Uterus (tissue), 2 donors: ENCODE results near the gene ZC3H13.

Experiments
- POLR2A ChIP-seq, 2 donors: fragments of 450-650 bp; IDR thresholded peaks; one replicate each; pipeline ENCODE4 v1.6.1; 2016; ENCODE audit warnings: antibody characterized with exemption in 2 of 2, mild to moderate bottlenecking in 1 of 2, moderate library complexity in 1 of 2
- TF ChIP-seq, protein P1 (sequence below), 4 experiments: fragments of 200-600 bp in 2 of 4; fragments of 450-650 bp in 2 of 4; sonication (generic) in 2 of 4; IDR thresholded peaks; one replicate each; pipeline ENCODE4 v1.5.1; 2016 to 2019; ENCODE audit warnings: antibody characterized with exemption in 4 of 4, mild to moderate bottlenecking in 2 of 4, moderate library complexity in 1 of 4

DNA sequence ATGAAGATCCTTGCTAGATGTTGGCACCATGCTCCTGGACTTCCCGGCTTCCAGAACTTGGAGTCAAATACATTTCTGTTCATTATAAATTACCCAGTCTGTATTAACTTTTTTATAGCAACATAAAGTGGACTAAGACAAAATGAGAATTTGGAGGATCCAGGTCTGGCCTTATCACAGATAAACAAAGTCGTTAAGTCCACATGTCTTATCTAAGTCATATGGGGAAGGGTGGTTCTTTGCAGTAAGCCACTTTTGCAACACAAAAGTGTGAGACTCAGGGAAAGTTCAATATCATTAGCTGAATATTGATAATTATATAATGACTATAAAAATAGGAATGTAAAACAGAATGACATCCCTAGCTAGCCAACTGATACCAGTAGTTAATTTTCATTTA, 109.4 kb downstream of the ZC3H13 start:
- TF ChIP-seq, protein P1, sequence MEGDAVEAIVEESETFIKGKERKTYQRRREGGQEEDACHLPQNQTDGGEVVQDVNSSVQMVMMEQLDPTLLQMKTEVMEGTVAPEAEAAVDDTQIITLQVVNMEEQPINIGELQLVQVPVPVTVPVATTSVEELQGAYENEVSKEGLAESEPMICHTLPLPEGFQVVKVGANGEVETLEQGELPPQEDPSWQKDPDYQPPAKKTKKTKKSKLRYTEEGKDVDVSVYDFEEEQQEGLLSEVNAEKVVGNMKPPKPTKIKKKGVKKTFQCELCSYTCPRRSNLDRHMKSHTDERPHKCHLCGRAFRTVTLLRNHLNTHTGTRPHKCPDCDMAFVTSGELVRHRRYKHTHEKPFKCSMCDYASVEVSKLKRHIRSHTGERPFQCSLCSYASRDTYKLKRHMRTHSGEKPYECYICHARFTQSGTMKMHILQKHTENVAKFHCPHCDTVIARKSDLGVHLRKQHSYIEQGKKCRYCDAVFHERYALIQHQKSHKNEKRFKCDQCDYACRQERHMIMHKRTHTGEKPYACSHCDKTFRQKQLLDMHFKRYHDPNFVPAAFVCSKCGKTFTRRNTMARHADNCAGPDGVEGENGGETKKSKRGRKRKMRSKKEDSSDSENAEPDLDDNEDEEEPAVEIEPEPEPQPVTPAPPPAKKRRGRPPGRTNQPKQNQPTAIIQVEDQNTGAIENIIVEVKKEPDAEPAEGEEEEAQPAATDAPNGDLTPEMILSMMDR (IDR thresholded peaks at IDR 0.05): no peak
- no peak for TF ChIP-seq POLR2A (IDR thresholded peaks at IDR 0.05)
